C4-2B (cell line): Measurements from ENCODE around the gene RRN3.
"Not testable (repeated sequence)": the region's sequence is repeated elsewhere in the genome, so short reads cannot be mapped to it uniquely, and the experiment has no call there.

Experiments used
- ZFX ChIP-seq: fragments of 450-650 bp; IDR thresholded peaks from 2 replicates; pipeline ENCODE4 v1.6.1; 2017
- TF ChIP-seq, protein P1 (sequence below): fragments of 450-650 bp; conservative IDR thresholded peaks from 2 replicates; pipeline ENCODE4 v1.5.1; 2017; ENCODE audit warnings: mild to moderate bottlenecking

DNA sequence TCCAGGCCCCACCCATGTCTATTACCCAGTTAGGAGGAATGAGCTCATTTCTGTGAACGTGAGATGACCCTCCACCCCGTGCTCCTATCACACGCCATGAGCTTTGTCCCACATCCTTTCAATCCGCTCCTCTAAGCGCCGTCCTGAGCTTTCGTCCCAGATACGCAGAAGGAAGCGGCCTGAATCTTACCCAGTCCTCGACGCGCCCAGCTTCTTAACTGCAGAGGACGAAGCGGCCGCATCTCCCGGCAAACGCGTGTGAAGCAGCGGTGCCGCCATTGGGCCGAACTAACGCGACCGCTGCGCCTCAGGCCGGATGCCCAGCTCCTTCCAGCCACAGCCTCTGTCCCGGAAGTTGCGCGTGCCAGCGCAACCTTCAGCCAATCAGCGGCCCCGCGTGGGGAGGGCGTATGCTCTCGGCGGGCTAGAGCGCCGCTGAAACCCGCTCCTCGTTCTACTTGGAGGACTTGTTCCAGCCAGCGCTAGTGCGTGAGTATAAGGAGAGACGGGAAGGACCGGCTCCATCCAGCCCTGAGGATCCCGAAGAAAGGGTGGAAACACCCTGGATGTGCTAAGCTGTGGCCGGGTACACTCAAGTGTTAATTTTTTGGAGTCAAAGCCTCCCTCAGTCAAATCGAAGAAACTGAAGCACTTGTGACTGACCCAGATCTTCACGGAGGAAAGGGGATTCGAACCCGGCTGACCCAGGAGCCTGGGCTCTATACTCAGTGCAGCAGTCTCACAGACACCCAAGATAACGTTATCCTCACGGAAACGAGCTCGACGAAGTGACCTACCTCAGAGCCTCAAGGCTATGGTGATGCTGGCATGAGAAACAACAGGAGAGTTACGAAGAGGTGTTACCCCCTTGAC is at the start of gene RRN3:
- TF ChIP-seq, protein P1, sequence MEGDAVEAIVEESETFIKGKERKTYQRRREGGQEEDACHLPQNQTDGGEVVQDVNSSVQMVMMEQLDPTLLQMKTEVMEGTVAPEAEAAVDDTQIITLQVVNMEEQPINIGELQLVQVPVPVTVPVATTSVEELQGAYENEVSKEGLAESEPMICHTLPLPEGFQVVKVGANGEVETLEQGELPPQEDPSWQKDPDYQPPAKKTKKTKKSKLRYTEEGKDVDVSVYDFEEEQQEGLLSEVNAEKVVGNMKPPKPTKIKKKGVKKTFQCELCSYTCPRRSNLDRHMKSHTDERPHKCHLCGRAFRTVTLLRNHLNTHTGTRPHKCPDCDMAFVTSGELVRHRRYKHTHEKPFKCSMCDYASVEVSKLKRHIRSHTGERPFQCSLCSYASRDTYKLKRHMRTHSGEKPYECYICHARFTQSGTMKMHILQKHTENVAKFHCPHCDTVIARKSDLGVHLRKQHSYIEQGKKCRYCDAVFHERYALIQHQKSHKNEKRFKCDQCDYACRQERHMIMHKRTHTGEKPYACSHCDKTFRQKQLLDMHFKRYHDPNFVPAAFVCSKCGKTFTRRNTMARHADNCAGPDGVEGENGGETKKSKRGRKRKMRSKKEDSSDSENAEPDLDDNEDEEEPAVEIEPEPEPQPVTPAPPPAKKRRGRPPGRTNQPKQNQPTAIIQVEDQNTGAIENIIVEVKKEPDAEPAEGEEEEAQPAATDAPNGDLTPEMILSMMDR: not testable (repeated sequence)
- not testable (repeated sequence) for TF ChIP-seq ZFX
